ENCODE data around the gene ZNF71. TPM values are rescaled to one million over a fixed set of nuclear protein-coding genes. Genes with fewer than 3 reads are reported as not detected.

Gene ZNF71
- total and polyA plus RNA-seq, 2 donors (not counting 3 experiments of a cell fraction or from before 2014, with no cell fraction given) = 9.7 to 10.1 TPM

GRCh38 chr19:56597696-56598095, 2.6 kb downstream of the ZNF71 start:
- ChIA-PET CTCF (no interaction called here), POLR2A (no interaction called here)
- BruUV-seq (replicated peaks) = no TSS peak
- Histone ChIP-seq H3K9me1 (replicated peaks; ENCODE audit: control insufficient read depth, extremely low read depth, insufficient read depth, low read length) (no peaks in the 10 kb centered on the region), H4K20me1 (replicated peaks; ENCODE audit: control insufficient read depth, extremely low read depth, insufficient read depth, low read length) (no peaks in the 10 kb centered on the region), H3K4me2 (ENCODE audit: insufficient read depth, low read length) (no peak overlapping the region), H3K4me1 (ENCODE audit: control insufficient read depth, extremely low read depth, insufficient read depth, low read length) (peaks cover 9% of the 10 kb centered on the region), H2AFZ (ENCODE audit: low read depth, low read length) (no peak overlapping the region), H3K27ac (ENCODE audit: insufficient read depth, low read depth, low read length) (no peak overlapping the region), H3K36me3 (ENCODE audit: control insufficient read depth in 2 of 2, extremely low read depth in 1 of 2, insufficient read depth in 2 of 2, low read length in 2 of 2) (peaks cover 5 to 6% of the 10 kb centered on the region in 2 experiments), H3K79me2 (ENCODE audit: control insufficient read depth, insufficient read depth, low read length) (peaks cover 24% of the 10 kb centered on the region), H3K27me3 (ENCODE audit: control insufficient read depth in 2 of 2, insufficient read depth in 2 of 2, low read length in 2 of 2) (no peaks in the 10 kb centered on the region), H3K9me3 (replicated peaks; ENCODE audit: control insufficient read depth, insufficient read depth, low read length) (no peaks in the 10 kb centered on the region), H3K9ac (replicated peaks; ENCODE audit: extremely low read depth, insufficient read depth, low read length) (no peak overlapping the region), H3K4me3 (replicated peaks in 1 of 3; ENCODE audit: insufficient read depth in 1 of 3, low read depth in 1 of 3, low read length in 3 of 3) (no peak overlapping the region)
- TF ChIP-seq GATA2 (IDR thresholded peaks at IDR 0.05; ENCODE audit: insufficient read depth, insufficient read length, low read depth, low read length) = no peak
- no peak for TF ChIP-seq JUN (IDR thresholded peaks at IDR 0.05; ENCODE audit: borderline replicate concordance, insufficient read depth, insufficient read length, low read depth)
- no peak for TF ChIP-seq FOS (IDR thresholded peaks at IDR 0.05; ENCODE audit: borderline replicate concordance, insufficient read depth, low read length)
- no peak for TF ChIP-seq POLR2AphosphoS5 (IDR thresholded peaks at IDR 0.05; ENCODE audit: insufficient read depth, low read depth, low read length)
- TF ChIP-seq CTCF (IDR thresholded peaks at IDR 0.05; ENCODE audit: extremely low read depth in 1 of 2, insufficient read depth in 1 of 2, low read depth in 1 of 2, low read length in 2 of 2) = no peak
- FAIRE-seq (no peak), DNase-seq (ENCODE audit: low read depth, low spot score) (no peak)
- intact Hi-C loops (cut with micrococcal nuclease) (no loop called here), dilution Hi-C loops (cut with MboI; ENCODE audit: extremely low pct_ligation_motif_present, low sequenced_read_pairs) (no loop called here)

GRCh38 chr19:56601375-56601774, 6.3 kb downstream of the ZNF71 start:
- no peak overlapping the region for H3K4me3 ChIP-seq (replicated peaks in 1 of 3; ENCODE audit: insufficient read depth in 1 of 3, low read depth in 1 of 3, low read length in 3 of 3)
- H3K9me1 ChIP-seq (replicated peaks; ENCODE audit: control insufficient read depth, extremely low read depth, insufficient read depth, low read length) = no peaks in the 10 kb centered on the region
- POLR2A ChIA-PET = no interaction called here
- no peaks in the 10 kb centered on the region for H4K20me1 ChIP-seq (replicated peaks; ENCODE audit: control insufficient read depth, extremely low read depth, insufficient read depth, low read length)
- no peak for TF ChIP-seq MAX (IDR thresholded peaks at IDR 0.05; ENCODE audit: insufficient read depth, insufficient read length)
- TF ChIP-seq CTCF (IDR thresholded peaks at IDR 0.05; ENCODE audit: extremely low read depth in 1 of 2, insufficient read depth in 1 of 2, low read depth in 1 of 2, low read length in 2 of 2) = no peak
- TF ChIP-seq POLR2A (IDR thresholded peaks at IDR 0.05; ENCODE audit: low read depth, low read length) = no peak
- no peak for TF ChIP-seq EZH2 (IDR thresholded peaks at IDR 0.05; ENCODE audit: borderline replicate concordance, low read depth, low read length, severe bottlenecking)
- no peak for TF ChIP-seq JUN (IDR thresholded peaks at IDR 0.05; ENCODE audit: borderline replicate concordance, insufficient read depth, insufficient read length, low read depth)
- no peak for TF ChIP-seq GATA2 (IDR thresholded peaks at IDR 0.05; ENCODE audit: insufficient read depth, insufficient read length, low read depth, low read length)
- TF ChIP-seq POLR2AphosphoS5 (IDR thresholded peaks at IDR 0.05; ENCODE audit: insufficient read depth, low read depth, low read length) = no peak
- no peak for TF ChIP-seq FOS (IDR thresholded peaks at IDR 0.05; ENCODE audit: borderline replicate concordance, insufficient read depth, low read length)
- no peak for TF ChIP-seq MYC (IDR thresholded peaks at IDR 0.05; ENCODE audit: low read depth, low read length)
- BruUV-seq (replicated peaks) = no TSS peak
- dilution Hi-C loops (cut with MboI; ENCODE audit: extremely low pct_ligation_motif_present, low sequenced_read_pairs) = no loop called here
- H3K27me3 ChIP-seq (ENCODE audit: control insufficient read depth in 2 of 2, insufficient read depth in 2 of 2, low read length in 2 of 2) = no peaks in the 10 kb centered on the region
- no peaks in the 10 kb centered on the region for H3K9me3 ChIP-seq (replicated peaks; ENCODE audit: control insufficient read depth, insufficient read depth, low read length)
- H2AFZ ChIP-seq (ENCODE audit: low read depth, low read length) = no peak overlapping the region
- CTCF ChIA-PET = no interaction called here
- DNase-seq (ENCODE audit: low read depth, low spot score) (no peak), FAIRE-seq (no peak)
- H3K4me1 ChIP-seq (ENCODE audit: control insufficient read depth, extremely low read depth, insufficient read depth, low read length) = peaks cover 2% of the 10 kb centered on the region
- no peak overlapping the region for H3K27ac ChIP-seq (ENCODE audit: insufficient read depth, low read depth, low read length)
- H3K4me2 ChIP-seq (ENCODE audit: insufficient read depth, low read length) = no peak overlapping the region
- peaks cover 19% of the 10 kb centered on the region for H3K79me2 ChIP-seq (ENCODE audit: control insufficient read depth, insufficient read depth, low read length)
- H3K9ac ChIP-seq (replicated peaks; ENCODE audit: extremely low read depth, insufficient read depth, low read length) = no peak overlapping the region
- peaks cover 5 to 8% of the 10 kb centered on the region in 2 experiments for H3K36me3 ChIP-seq (ENCODE audit: control insufficient read depth in 2 of 2, extremely low read depth in 1 of 2, insufficient read depth in 2 of 2, low read length in 2 of 2)
- intact Hi-C loops (cut with micrococcal nuclease) = no loop called here
